ENCODE measurements around the gene TBC1D21. TPM values are rescaled to one million over a fixed set of nuclear protein-coding genes. Genes with fewer than 3 reads are reported as not detected.

Gene TBC1D21
- total and polyA plus RNA-seq, 7 experiments from 2014 or later: not detected

DNA sequence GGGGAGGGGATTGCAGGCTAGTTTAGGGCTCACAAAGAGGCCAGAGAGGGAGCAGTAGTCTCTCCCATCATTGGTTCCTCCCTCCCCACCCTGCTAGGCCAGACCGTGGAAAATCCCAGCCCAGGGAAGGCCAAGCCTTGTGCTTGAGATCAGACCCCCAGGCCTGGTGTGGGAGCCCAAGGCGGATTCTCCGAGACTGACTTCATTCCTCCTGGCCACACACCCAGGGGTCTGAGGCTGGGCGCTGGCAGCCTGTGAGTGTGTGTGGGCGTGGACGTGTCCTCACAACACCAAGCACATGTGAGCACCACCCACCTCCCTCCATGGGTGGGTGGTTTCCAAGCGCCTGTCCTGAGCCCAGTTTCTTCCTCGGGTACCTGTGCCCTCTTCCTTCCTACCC lies 57.0 kb downstream of the TBC1D21 start:
- Mint-ChIP-seq H3K4me1 (peaks cover 12 to 33% (median 18%) of the 10 kb centered on the region in 7 donors), H3K27ac (no peak overlapping the region), H3K4me3 (no peak overlapping the region), H3K9me3 (no peaks in the 10 kb centered on the region), H3K27me3 (peaks cover 0 to 6% (median 0%) of the 10 kb centered on the region in 5 donors), H3K36me3 (no peaks in the 10 kb centered on the region)
- POLR2A ChIA-PET: no interaction called here
- Histone ChIP-seq H3K4me1 (ENCODE audit: control insufficient read depth in 2 of 2, insufficient read depth in 2 of 2, low read length in 2 of 2) (peaks cover 4 to 9% of the 10 kb centered on the region in 2 donors), H3K9me3 (ENCODE audit: control insufficient read depth in 2 of 3, low read length in 3 of 3) (no peaks in the 10 kb centered on the region), H3K4me3 (ENCODE audit: low read length) (no peak overlapping the region), H3K27ac (ENCODE audit: low read depth, low read length) (no peak overlapping the region), H3K27me3 (ENCODE audit: control insufficient read depth in 2 of 2, insufficient read depth in 2 of 2, low read length in 2 of 2) (no peaks in the 10 kb centered on the region), H3K36me3 (ENCODE audit: control insufficient read depth in 2 of 3, insufficient read depth in 3 of 3, low read length in 3 of 3) (no peaks in the 10 kb centered on the region)
- ATAC-seq: no peak
- CTCF ChIA-PET: no interaction called here
- intact Hi-C loops (cut with micrococcal nuclease): no loop called here
- DNase-seq: no peak

DNA sequence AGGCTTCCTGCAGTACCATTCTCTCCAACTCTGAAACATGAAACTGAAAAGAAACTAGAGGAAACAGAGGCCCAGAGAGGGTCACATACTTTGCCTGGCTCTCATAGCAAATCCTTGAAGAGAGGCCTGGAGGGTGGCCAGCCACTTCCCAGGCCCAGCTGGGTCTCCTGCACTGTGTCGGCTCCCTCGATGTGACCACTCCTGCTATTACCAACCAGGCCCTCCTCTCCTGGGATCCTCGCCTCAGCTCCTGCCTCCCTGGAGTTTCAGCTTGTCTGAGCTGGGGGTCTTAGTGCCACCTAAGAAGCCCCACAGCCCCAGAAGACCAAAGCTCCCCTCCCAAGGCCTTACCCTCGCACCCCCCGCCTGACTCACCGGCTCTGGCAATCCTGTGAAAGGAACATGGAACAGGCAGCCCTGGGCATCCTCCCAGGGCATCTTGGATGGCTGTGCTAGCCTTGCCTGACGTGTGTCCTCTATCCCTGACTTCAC lies 57.5 kb downstream of the TBC1D21 start:
- no peaks in the 10 kb centered on the region for H3K9me3 ChIP-seq (ENCODE audit: control insufficient read depth in 2 of 3, low read length in 3 of 3)
- POLR2A ChIA-PET: no interaction called here
- peaks cover 4 to 6% of the 10 kb centered on the region in 2 donors for H3K4me1 ChIP-seq (ENCODE audit: control insufficient read depth in 2 of 2, insufficient read depth in 2 of 2, low read length in 2 of 2)
- Mint-ChIP-seq H3K4me3 (no peak overlapping the region), H3K4me1 (peaks cover 7 to 30% (median 13%) of the 10 kb centered on the region in 7 donors), H3K9me3 (no peaks in the 10 kb centered on the region), H3K27ac (no peak overlapping the region), H3K27me3 (peaks cover 0 to 1% (median 0%) of the 10 kb centered on the region in 5 donors), H3K36me3 (no peaks in the 10 kb centered on the region)
- ATAC-seq (no peak), DNase-seq (no peak)
- intact Hi-C loops (cut with micrococcal nuclease): no loop called here
- H3K4me3 ChIP-seq (ENCODE audit: low read length): no peak overlapping the region
- H3K27ac ChIP-seq (ENCODE audit: low read depth, low read length): no peak overlapping the region
- no peaks in the 10 kb centered on the region for H3K36me3 ChIP-seq (ENCODE audit: control insufficient read depth in 2 of 3, insufficient read depth in 3 of 3, low read length in 3 of 3)
- H3K27me3 ChIP-seq (ENCODE audit: control insufficient read depth in 2 of 2, insufficient read depth in 2 of 2, low read length in 2 of 2): no peaks in the 10 kb centered on the region
- CTCF ChIA-PET: no interaction called here

DNA sequence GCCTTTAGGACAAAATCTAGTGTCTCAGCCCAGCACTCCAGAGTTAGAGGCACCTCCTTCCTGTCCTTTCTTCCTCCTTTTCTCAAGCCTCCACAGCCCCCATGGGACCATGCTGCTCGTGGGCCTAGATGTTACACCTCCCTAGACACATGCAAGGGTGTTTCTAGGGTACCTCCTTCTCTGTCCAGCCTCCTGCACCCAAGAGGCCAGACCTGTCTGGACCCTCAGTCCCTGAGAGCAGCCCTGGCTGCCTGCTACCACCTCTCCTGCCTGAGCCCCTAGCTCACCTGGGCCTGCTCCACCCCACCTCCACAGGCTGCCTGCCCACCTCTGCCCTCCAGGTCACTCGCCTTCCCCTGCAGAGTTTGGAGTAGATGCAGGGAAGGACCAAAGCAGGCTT lies 58.1 kb downstream of the TBC1D21 start:
- no peak overlapping the region for H3K4me3 ChIP-seq (ENCODE audit: low read length)
- DNase-seq: no peak
- H3K27ac Mint-ChIP-seq: peak overlapping the region in 1 of 9 donors; percentile 21
- no peaks in the 10 kb centered on the region for H3K36me3 ChIP-seq (ENCODE audit: control insufficient read depth in 2 of 3, insufficient read depth in 3 of 3, low read length in 3 of 3)
- ChIA-PET POLR2A (no interaction called here), CTCF (no interaction called here)
- no peaks in the 10 kb centered on the region for H3K9me3 ChIP-seq (ENCODE audit: control insufficient read depth in 2 of 3, low read length in 3 of 3)
- H3K9me3 Mint-ChIP-seq: peaks cover 0 to under 1% (median 0%) of the 10 kb centered on the region in 11 donors
- no peaks in the 10 kb centered on the region for H3K27me3 ChIP-seq (ENCODE audit: control insufficient read depth in 2 of 2, insufficient read depth in 2 of 2, low read length in 2 of 2)
- ATAC-seq: no peak
- no peaks in the 10 kb centered on the region for H3K27me3 Mint-ChIP-seq
- H3K4me1 Mint-ChIP-seq: peaks cover 6 to 30% (median 11%) of the 10 kb centered on the region in 7 donors
- intact Hi-C loops (cut with micrococcal nuclease): no loop called here
- peak overlapping the region in 1 of 10 donors; percentile 28 for H3K4me3 Mint-ChIP-seq
- H3K36me3 Mint-ChIP-seq: no peaks in the 10 kb centered on the region
- H3K27ac ChIP-seq (ENCODE audit: low read depth, low read length): no peak overlapping the region
- peaks cover 4 to 6% of the 10 kb centered on the region in 2 donors for H3K4me1 ChIP-seq (ENCODE audit: control insufficient read depth in 2 of 2, insufficient read depth in 2 of 2, low read length in 2 of 2)

DNA sequence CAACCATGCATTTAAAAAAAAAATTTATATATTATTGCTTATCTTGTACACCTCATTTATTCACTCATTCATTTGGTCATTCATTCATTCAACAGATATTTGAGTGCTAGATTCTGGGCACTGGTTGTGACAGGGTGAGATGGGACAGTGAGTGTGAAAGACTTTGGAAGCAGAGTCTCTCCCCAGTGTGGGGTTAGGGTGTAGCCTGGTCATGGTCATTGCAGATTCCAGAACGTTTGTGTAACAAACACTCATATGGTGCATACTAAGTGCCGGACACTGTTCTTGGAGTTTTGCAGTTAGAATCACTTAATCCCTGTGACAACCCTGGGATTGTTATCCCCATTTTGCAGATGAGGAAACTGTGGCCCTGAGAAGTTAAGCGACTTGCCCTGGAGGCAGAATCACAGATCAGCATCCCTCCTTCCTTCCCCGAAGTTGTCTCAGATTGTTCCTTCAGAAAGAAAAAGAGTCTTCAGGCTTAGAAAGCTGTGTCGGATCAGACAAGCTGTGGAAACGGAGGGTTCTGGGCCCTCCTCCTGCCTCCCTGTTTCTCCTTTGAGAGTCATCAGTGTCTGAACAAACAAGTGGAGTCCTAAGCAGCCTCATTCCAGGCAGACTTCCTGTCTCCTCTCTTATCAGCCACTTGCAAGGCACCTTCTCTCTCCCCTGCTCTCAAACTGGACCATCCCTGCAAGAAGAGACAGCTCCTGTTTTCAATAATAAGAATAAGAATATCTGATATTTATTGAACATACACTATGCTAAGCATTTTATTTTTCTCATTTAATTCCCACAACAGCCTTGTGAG lies 59.2 kb downstream of the TBC1D21 start:
- Histone ChIP-seq H3K27ac (ENCODE audit: low read depth, low read length) (no peak overlapping the region), H3K27me3 (ENCODE audit: control insufficient read depth in 2 of 2, insufficient read depth in 2 of 2, low read length in 2 of 2) (no peaks in the 10 kb centered on the region), H3K9me3 (ENCODE audit: control insufficient read depth in 2 of 3, low read length in 3 of 3) (no peaks in the 10 kb centered on the region), H3K4me3 (ENCODE audit: low read length) (no peak overlapping the region), H3K4me1 (ENCODE audit: control insufficient read depth in 2 of 2, insufficient read depth in 2 of 2, low read length in 2 of 2) (peaks cover 4 to 6% of the 10 kb centered on the region in 2 donors), H3K36me3 (ENCODE audit: control insufficient read depth in 2 of 3, insufficient read depth in 3 of 3, low read length in 3 of 3) (no peaks in the 10 kb centered on the region)
- POLR2A ChIA-PET: no interaction called here
- CTCF ChIA-PET: interaction anchor here (1.1 kb wide), 1 partner anchor 35 kb away, joined by 3 read pairs; no protein-coding TSS in a partner anchor
- peaks cover 6 to 30% (median 11%) of the 10 kb centered on the region in 7 donors for H3K4me1 Mint-ChIP-seq
- ATAC-seq (no peak), DNase-seq (no peak)
- no peaks in the 10 kb centered on the region for H3K27me3 Mint-ChIP-seq
- H3K27ac Mint-ChIP-seq: no peak overlapping the region
- no peak overlapping the region for H3K4me3 Mint-ChIP-seq
- intact Hi-C loops (cut with micrococcal nuclease): no loop called here
- no peaks in the 10 kb centered on the region for H3K36me3 Mint-ChIP-seq
- peaks cover 0 to 2% (median 0%) of the 10 kb centered on the region in 11 donors for H3K9me3 Mint-ChIP-seq

DNA sequence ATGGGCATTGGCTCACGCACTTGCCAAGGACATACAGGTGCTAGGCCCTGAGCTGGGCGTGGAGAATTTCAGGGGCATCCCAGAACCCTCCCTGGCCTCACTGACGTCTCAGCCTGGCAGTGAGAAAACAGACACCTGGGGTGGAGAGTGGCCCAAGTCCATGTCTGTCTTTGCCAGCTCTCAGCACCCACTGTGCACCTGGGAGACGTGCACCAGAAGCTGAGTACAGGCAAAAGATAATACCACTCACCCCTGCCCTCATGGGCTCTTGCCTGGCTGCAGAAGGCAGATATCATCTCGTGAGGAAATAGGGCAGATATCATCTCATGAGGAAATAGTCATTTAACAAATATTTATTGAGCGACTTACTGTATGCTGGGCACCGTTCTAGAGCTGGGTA lies 60.9 kb downstream of the TBC1D21 start:
- Mint-ChIP-seq H3K27ac (no peak overlapping the region), H3K36me3 (no peaks in the 10 kb centered on the region), H3K4me3 (no peak overlapping the region), H3K27me3 (no peaks in the 10 kb centered on the region), H3K9me3 (peaks cover 0 to 2% (median 0%) of the 10 kb centered on the region in 11 donors), H3K4me1 (peaks cover 0 to 17% (median under 1%) of the 10 kb centered on the region in 7 donors)
- ChIA-PET POLR2A (interaction anchor here (1.9 kb wide), 1 partner anchor 32 kb away, joined by 7 read pairs; no protein-coding TSS in a partner anchor), CTCF (interaction anchor here (1.2 to 1.6 kb wide), 2 partner anchors 14 to 17 kb away, joined by 4 to 5 read pairs; no protein-coding TSS in a partner anchor)
- H3K9me3 ChIP-seq (ENCODE audit: control insufficient read depth in 2 of 3, low read length in 3 of 3): no peaks in the 10 kb centered on the region
- DNase-seq (no peak), ATAC-seq (no peak)
- H3K4me1 ChIP-seq (ENCODE audit: control insufficient read depth in 2 of 2, insufficient read depth in 2 of 2, low read length in 2 of 2): no peaks in the 10 kb centered on the region
- H3K27me3 ChIP-seq (ENCODE audit: control insufficient read depth in 2 of 2, insufficient read depth in 2 of 2, low read length in 2 of 2): no peaks in the 10 kb centered on the region
- no peaks in the 10 kb centered on the region for H3K36me3 ChIP-seq (ENCODE audit: control insufficient read depth in 2 of 3, insufficient read depth in 3 of 3, low read length in 3 of 3)
- H3K4me3 ChIP-seq (ENCODE audit: low read length): no peak overlapping the region
- intact Hi-C loops (cut with micrococcal nuclease): no loop called here
- H3K27ac ChIP-seq (ENCODE audit: low read depth, low read length): no peak overlapping the region

DNA sequence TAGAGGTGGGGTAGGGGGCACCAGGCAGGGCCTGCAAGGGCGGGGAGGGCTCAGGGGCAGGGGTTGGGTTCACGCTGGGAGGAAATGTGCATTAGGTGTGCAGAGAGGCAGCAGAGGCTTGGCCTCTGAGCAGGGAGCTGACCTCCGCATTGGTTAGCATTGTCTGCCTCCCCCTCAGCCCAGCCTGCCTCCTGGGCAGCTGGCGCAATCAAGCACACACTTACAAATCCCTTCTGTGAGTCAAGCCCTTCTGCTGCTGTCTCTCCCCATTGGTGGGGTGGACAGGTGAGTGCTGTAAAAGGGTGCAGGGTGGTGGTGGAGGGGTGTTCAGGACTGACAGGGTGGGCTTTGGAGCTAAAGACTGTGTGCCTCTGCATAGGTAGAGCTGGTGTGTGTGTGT lies 62.2 kb downstream of the TBC1D21 start:
- CTCF ChIA-PET: interaction anchor here (1.2 to 1.7 kb wide), 3 partner anchors 8 to 16 kb away, joined by 4 to 11 read pairs (median 5); no protein-coding TSS in a partner anchor
- Histone ChIP-seq H3K27me3 (ENCODE audit: control insufficient read depth in 2 of 2, insufficient read depth in 2 of 2, low read length in 2 of 2) (no peaks in the 10 kb centered on the region), H3K4me3 (ENCODE audit: low read length) (no peak overlapping the region), H3K36me3 (ENCODE audit: control insufficient read depth in 2 of 3, insufficient read depth in 3 of 3, low read length in 3 of 3) (no peaks in the 10 kb centered on the region), H3K9me3 (ENCODE audit: control insufficient read depth in 2 of 3, low read length in 3 of 3) (no peaks in the 10 kb centered on the region), H3K4me1 (ENCODE audit: control insufficient read depth in 2 of 2, insufficient read depth in 2 of 2, low read length in 2 of 2) (no peaks in the 10 kb centered on the region), H3K27ac (ENCODE audit: low read depth, low read length) (no peak overlapping the region)
- Mint-ChIP-seq H3K27ac (no peak overlapping the region), H3K36me3 (no peaks in the 10 kb centered on the region), H3K27me3 (no peaks in the 10 kb centered on the region), H3K4me3 (no peak overlapping the region), H3K9me3 (peaks cover 0 to 2% (median 0%) of the 10 kb centered on the region in 11 donors), H3K4me1 (peaks cover 0 to 10% (median 0%) of the 10 kb centered on the region in 7 donors)
- no peak for DNase-seq
- no peak for ATAC-seq
- intact Hi-C loops (cut with micrococcal nuclease): no loop called here
- POLR2A ChIA-PET: interaction anchor here (1.1 to 1.9 kb wide), 2 partner anchors 8 to 30 kb away, joined by 4 to 7 read pairs; no protein-coding TSS in a partner anchor

All from naive thymus-derived CD4-positive, alpha-beta T cell (primary cell).